HUES48 (cell line): ENCODE data around the gene PDCD1.

ENCODE experiments used
- H3K27ac ChIP-seq: one replicate; pipeline ENCODE4 v1.7.0; 2013; ENCODE audit warnings: low read depth, low read length, inconsistent platforms
- H3K27me3 ChIP-seq: 2 replicates; pipeline ENCODE4 v1.6.1; 2013; ENCODE audit warnings: mild to moderate bottlenecking, low read length; ENCODE audit not compliant: control insufficient read depth, insufficient read depth
- H3K36me3 ChIP-seq: 2 replicates; pipeline ENCODE4 v1.6.1; 2013; ENCODE audit warnings: low read length; ENCODE audit not compliant: control insufficient read depth, insufficient read depth
- H3K4me1 ChIP-seq: 2 replicates; pipeline ENCODE4 v1.6.1; 2013; ENCODE audit warnings: mild to moderate bottlenecking, low read length; ENCODE audit not compliant: control insufficient read depth, insufficient read depth
- H3K4me3 ChIP-seq: 2 replicates; pipeline ENCODE4 v1.5.1; 2013; ENCODE audit warnings: mild to moderate bottlenecking, low read depth, low read length
- H3K9ac ChIP-seq: 2 replicates; pipeline ENCODE4 v1.6.1; 2013; ENCODE audit warnings: mild to moderate bottlenecking, low read depth, low read length, moderate library complexity
- H3K9me3 ChIP-seq: 2 replicates; pipeline ENCODE4 v1.6.1; 2013; ENCODE audit warnings: low read length; ENCODE audit not compliant: control insufficient read depth, insufficient read depth

PDCD1 gene

GRCh38 chr2:241901500-241902351 lies 43.0 kb upstream of the PDCD1 start:
- Histone ChIP-seq H3K9me3 (no peaks in the 10 kb centered on the region), H3K36me3 (no peaks in the 10 kb centered on the region), H3K27me3 (no peaks in the 10 kb centered on the region), H3K27ac (no peak overlapping the region), H3K4me3 (peak overlapping the region; percentile 52), H3K4me1 (peaks cover 10% of the 10 kb centered on the region; the same call in 1 of the 2 replicates), H3K9ac (no peak overlapping the region)

- H3K36me3 ChIP-seq: no peaks in the 10 kb centered on the region
- H3K27me3 ChIP-seq: no peaks in the 10 kb centered on the region
- H3K27ac ChIP-seq: no peak overlapping the region
- no peaks in the 10 kb centered on the region for H3K9me3 ChIP-seq
- peaks cover 10% of the 10 kb centered on the region; the same call in 1 of the 2 replicates for H3K4me1 ChIP-seq
- no peak overlapping the region for H3K9ac ChIP-seq
- no peak overlapping the region for H3K4me3 ChIP-seq
Measured at GRCh38 chr2:241901018-241901380, 42.3 kb upstream of the PDCD1 start.

DNA sequence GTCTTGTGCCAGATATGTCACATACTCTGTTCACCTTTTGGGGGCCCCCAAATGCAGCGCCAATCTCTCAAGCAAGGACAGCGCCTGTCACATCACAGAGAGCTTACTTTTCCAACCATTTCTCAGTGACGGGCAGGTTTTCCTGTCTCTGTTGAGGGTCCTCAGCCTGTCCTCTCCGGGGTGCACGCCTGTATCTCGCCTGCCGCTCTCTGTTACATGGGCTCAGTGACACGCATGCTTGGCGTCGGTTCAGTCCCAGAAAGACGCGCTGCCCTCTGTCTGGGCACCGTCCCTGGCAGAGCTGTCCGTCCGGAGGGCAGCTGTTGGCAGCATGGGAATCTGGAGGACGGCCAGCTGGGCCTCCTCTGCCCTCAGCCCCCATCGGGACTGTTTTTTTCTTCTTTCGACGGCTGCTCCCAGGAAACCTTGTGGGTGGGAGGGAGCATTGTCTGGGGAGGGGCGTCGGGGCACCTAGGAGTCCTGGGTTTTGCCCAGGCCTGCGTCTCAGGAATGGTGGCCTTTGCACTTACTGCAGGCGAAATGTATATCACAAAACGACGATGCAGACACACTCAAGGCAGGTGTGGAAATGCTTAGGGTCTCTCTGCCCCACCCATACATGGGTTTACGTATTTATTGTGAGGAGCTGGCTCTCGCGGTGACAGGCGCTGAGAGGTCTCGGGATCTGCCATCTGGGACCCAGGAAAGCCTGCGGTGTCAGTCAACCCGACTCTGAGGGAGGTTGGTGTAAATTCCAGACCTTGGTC lies 41.7 kb upstream of the PDCD1 start:
- Histone ChIP-seq H3K4me1 (peaks cover 10% of the 10 kb centered on the region; the same call in 1 of the 2 replicates), H3K9me3 (no peaks in the 10 kb centered on the region), H3K36me3 (no peaks in the 10 kb centered on the region), H3K4me3 (no peak overlapping the region), H3K27ac (no peak overlapping the region), H3K27me3 (no peaks in the 10 kb centered on the region), H3K9ac (no peak overlapping the region)

DNA sequence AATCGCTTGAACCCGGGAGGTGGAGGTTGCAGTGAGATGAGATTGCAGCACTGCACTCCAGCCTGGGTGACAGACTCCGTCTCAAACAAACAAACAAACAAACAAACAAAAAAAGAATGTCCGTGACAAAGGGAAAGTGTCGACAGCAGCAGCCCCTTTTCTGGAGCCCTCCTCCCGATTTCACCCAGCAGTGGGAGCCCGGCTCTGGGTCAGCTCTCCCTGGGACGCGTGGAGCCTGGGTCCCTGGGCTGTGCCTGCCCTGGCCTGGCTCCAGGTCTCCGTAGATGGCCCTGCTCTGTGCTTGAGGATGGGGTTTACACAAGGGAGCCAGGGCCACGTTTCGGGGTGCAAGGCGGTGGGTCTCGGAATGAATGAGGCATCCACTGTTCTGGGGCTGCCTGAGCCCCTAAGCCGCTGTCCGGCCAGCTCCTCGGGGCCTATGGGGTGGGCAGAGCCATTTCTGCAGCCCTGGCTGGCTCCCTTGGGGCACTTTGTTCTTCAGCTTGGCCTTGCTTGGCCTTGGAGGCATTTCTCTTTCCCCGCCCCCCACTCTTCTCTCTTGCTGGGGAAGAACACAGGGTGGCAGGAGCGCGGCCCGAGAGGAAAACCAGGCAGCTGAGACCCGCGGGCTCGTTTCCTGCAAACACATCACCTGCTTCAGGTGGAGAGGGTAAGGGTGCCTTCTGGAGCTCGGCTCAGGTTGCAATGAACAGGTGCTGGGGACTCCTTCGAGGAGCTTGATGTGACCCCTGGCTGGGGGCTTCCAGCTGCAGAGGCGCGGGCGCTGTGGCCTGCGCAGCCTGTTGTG lies 40.0 kb upstream of the PDCD1 start:
- H3K4me1 ChIP-seq: peaks cover 10% of the 10 kb centered on the region; the same call in 1 of the 2 replicates
- H3K27ac ChIP-seq: no peak overlapping the region
- H3K4me3 ChIP-seq: no peak overlapping the region
- H3K36me3 ChIP-seq: no peaks in the 10 kb centered on the region
- H3K9me3 ChIP-seq: no peaks in the 10 kb centered on the region
- H3K9ac ChIP-seq: no peak overlapping the region
- H3K27me3 ChIP-seq: no peaks in the 10 kb centered on the region

- H3K36me3 ChIP-seq: no peaks in the 10 kb centered on the region
- H3K4me1 ChIP-seq: peaks cover 10% of the 10 kb centered on the region; the same call in 1 of the 2 replicates
- no peak overlapping the region for H3K27ac ChIP-seq
- H3K9ac ChIP-seq: no peak overlapping the region
- H3K9me3 ChIP-seq: no peaks in the 10 kb centered on the region
- H3K27me3 ChIP-seq: no peaks in the 10 kb centered on the region
- no peak overlapping the region for H3K4me3 ChIP-seq
Measured at GRCh38 chr2:241897231-241897916, 38.7 kb upstream of the PDCD1 start.

DNA sequence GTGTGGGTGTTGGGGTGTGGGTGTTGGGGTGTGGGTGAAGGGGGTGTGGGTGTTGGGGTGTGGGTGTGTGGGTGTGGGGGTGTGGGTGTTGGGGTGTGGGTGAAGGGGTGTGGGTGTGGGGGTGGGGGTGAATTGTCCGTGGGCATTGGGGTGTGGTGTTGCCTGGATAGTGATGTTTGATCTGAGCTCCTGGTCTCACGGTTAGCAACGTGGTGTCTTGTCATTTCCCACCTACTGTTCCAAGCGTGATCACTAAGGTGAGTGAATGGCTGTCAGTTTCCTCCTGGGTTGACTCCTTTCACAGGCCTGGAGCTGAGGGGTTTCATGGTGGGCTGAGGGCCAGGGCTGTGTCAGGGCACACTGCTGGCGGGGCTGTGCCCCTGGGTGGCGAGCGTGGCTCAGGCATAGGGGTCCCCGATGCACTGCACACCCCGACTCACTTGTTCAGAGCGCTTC lies 38.1 kb upstream of the PDCD1 start:
- Histone ChIP-seq H3K9me3 (no peaks in the 10 kb centered on the region), H3K36me3 (no peaks in the 10 kb centered on the region), H3K9ac (no peak overlapping the region), H3K4me1 (peaks cover 7% of the 10 kb centered on the region; the same call in 1 of the 2 replicates), H3K27me3 (no peaks in the 10 kb centered on the region), H3K27ac (no peak overlapping the region), H3K4me3 (no peak overlapping the region)

DNA sequence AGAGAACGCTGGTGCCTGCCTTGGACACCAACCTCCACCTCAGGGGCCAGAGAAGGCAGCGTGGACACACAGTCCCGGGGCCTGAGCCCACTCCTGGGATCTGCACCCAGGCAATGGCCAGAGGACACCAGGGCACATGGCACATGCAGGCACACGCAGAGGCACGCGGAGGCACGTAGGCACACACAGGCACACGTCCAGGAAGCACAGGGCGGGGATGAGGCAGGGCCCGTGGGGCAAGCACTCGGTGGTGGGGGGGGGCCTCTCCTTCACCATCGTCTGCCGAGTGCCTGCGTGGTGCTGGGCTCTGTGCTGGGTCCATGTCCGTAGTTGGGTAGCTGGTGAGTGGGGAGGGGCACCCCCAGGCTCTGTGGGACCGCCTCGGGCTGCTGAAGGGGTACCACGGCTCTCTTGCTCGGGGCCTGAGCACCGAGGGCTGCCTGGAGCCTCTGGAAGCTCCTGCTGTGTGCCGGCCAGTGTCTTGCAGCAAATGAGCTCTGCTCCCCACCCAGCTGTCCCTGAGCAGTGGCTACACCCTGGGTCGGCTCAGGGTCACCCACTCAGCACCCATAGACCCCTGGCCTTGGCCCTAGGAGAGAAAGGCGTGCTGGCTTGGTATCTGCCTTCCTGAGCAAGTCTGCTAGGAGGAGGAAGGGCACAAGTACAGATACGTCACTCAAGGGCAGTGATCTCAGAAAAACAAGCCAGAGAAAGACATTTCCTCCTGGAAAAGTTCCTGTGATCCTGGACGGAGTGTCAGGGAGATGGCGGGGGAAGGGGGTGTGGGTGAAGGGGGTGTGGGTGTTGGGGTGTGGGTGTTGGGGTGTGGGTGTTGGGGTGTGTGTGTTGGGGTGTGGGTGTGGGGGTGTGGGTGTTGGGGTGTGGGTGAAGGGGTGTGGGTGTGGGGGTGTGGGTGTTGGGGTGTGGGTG lies 37.3 kb upstream of the PDCD1 start:
- Histone ChIP-seq H3K9me3 (no peaks in the 10 kb centered on the region), H3K4me1 (no peaks in the 10 kb centered on the region; the same call in 1 of the 2 replicates), H3K4me3 (no peak overlapping the region), H3K27me3 (no peaks in the 10 kb centered on the region), H3K9ac (no peak overlapping the region), H3K36me3 (no peaks in the 10 kb centered on the region), H3K27ac (peak overlapping the region; percentile 66)

- Histone ChIP-seq H3K9ac (no peak overlapping the region), H3K4me3 (no peak overlapping the region), H3K36me3 (no peaks in the 10 kb centered on the region), H3K27me3 (no peaks in the 10 kb centered on the region), H3K4me1 (peaks cover 6% of the 10 kb centered on the region), H3K9me3 (no peaks in the 10 kb centered on the region), H3K27ac (no peak overlapping the region)
Measured at GRCh38 chr2:241895427-241895711, 36.7 kb upstream of the PDCD1 start.

DNA sequence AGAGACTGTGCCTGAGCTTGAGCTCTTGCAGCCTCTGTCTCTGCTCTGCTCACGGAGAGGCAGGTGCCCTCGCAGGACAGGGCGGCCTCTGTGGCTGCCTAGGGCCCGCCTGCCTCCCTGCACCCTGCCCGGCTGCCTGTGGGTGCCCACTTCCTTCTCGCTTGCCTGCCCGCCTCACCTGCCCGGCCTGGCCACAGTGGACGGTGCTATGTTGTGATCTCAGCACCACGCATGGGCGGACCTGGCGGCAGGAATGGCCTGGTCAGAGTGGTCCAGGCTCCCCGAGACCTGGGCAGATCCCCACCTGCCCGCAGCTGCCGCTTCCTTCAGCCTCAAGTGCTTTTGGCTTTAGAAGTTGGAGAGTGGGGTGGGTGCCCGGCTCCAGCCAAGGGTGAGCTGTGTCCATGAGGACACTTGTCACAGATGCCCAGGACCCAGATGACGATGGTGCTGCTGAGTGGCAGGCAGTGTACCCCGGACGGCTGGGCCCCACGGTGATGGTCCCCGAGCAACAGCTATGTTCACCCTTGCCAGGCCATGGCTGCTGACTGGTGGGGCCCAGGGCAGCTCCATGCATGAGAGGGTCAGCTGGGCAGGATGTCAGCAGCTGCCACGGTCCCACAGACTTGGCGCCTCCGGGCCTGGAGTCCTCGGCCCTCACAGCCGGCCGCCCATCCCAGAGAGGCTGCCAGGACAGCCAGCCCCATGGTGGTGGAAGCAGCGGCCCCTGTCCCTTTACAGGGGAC lies 36.2 kb upstream of the PDCD1 start:
- Histone ChIP-seq H3K4me1 (peaks cover 7% of the 10 kb centered on the region), H3K4me3 (no peak overlapping the region), H3K9ac (no peak overlapping the region), H3K9me3 (no peaks in the 10 kb centered on the region), H3K36me3 (no peaks in the 10 kb centered on the region), H3K27ac (no peak overlapping the region), H3K27me3 (no peaks in the 10 kb centered on the region)
